ENCODE data around the gene ANKDD1A. TPM values are rescaled to one million over a fixed set of nuclear protein-coding genes. Genes with fewer than 3 reads are reported as not detected.

The ANKDD1A gene
- total and polyA plus RNA-seq, 8 donors = 1.5 to 43.8 (median 5.2) TPM

DNA sequence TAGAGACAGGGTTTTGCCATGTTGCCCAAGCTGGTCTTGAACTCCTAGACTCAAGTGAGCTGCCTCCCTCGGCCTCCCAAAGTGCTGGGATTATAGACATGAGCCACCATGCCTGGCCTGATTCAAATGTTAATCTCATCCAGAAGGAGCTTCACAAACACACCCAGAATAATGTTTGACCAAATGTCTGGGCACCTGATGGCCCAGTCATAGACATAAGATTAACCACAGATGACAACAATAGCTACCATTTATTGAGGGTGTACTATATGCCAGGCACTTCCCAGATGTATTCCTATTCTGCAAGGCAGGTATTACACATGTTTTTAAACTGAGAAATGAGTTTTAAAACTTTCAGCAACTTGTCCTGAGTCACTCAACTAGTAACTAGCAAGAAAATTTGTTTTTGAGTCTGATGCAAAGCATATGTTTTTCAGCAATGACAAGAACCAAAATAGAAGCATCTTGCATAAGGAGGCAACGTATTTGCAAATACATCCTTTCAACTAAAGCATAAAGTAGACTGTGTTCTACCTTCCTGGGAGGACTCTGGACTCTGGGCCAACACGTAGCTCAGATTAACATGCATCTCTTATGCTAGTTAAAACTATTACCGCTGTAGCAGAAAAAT is 86.2 kb downstream of the ANKDD1A start:
- no peaks in the 10 kb centered on the region for H3K27me3 ChIP-seq
- DNase-seq = no peak
- H3K9me3 ChIP-seq = no peaks in the 10 kb centered on the region
- TF ChIP-seq CTCF (IDR thresholded peaks at IDR 0.05) (no peak), POLR2AphosphoS5 (IDR thresholded peaks at IDR 0.05) (no peak), EP300 (IDR thresholded peaks at IDR 0.05) (no peak), POLR2A (IDR thresholded peaks at IDR 0.05) (no peak)
- H3K27ac ChIP-seq = peak overlapping the region in 1 of 5 donors; percentile 50
- no peak overlapping the region for H3K4me3 ChIP-seq
- intact Hi-C loops (cut with DNase I; ENCODE audit: low total_unique reads) = no loop called here
- peaks cover 0 to 21% (median 16%) of the 10 kb centered on the region in 4 donors for H3K36me3 ChIP-seq
- 80 to 90% (median 85%) methylated on average over 4 of the region's 4 CpGs for WGBS, 5 donors
- H3K4me1 ChIP-seq = no peaks in the 10 kb centered on the region

DNA sequence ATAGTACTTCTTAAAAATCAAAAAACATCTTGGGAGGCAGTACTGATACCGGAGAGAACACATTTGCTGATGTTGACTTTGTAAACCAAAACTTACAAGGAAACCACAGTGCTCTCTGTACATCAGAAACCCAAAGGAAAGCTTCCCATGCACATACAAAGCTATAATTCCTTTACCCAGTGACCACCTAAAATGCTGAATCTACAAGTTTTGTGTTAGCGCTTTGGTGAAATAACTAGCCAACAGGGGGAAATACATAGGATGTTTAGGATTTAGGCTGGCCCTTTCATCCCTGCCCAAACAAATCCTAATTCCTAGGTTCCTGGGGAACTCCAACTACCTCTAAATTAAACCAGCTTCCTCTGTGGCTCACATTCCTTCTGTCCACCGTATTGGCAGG is 93.3 kb downstream of the ANKDD1A start:
- no peak for DNase-seq
- no peaks in the 10 kb centered on the region for H3K27me3 ChIP-seq
- WGBS, 5 donors = 70 to 85% (median 74%) methylated on average over 3 of the region's 3 CpGs
- peaks cover 0 to 64% (median 53%) of the 10 kb centered on the region in 4 donors for H3K36me3 ChIP-seq
- H3K9me3 ChIP-seq = no peaks in the 10 kb centered on the region
- H3K27ac ChIP-seq = no peak overlapping the region
- H3K4me3 ChIP-seq = no peak overlapping the region
- intact Hi-C loops (cut with DNase I; ENCODE audit: low total_unique reads) = no loop called here
- H3K4me1 ChIP-seq = no peaks in the 10 kb centered on the region
- TF ChIP-seq POLR2A (IDR thresholded peaks at IDR 0.05) = no peak
- no peak for TF ChIP-seq POLR2AphosphoS5 (IDR thresholded peaks at IDR 0.05)
- TF ChIP-seq CTCF (IDR thresholded peaks at IDR 0.05) = no peak
- no peak for TF ChIP-seq EP300 (IDR thresholded peaks at IDR 0.05)

GRCh38 chr15:65006876-65007275 is 95.2 kb downstream of the ANKDD1A start:
- intact Hi-C loops (cut with DNase I; ENCODE audit: low total_unique reads) = no loop called here
- TF ChIP-seq CTCF (IDR thresholded peaks at IDR 0.05) = no peak
- TF ChIP-seq POLR2A (IDR thresholded peaks at IDR 0.05) = no peak
- TF ChIP-seq POLR2AphosphoS5 (IDR thresholded peaks at IDR 0.05) = no peak
- TF ChIP-seq EP300 (IDR thresholded peaks at IDR 0.05) = no peak
- Histone ChIP-seq H3K27me3 (no peaks in the 10 kb centered on the region), H3K9me3 (no peaks in the 10 kb centered on the region), H3K4me1 (peaks cover 0 to 4% (median 0%) of the 10 kb centered on the region in 4 donors), H3K4me3 (no peak overlapping the region), H3K36me3 (peaks cover 0 to 69% (median 53%) of the 10 kb centered on the region in 4 donors), H3K27ac (no peak overlapping the region)
- 87 to 96% (median 90%) methylated on average over 3 of the region's 3 CpGs for WGBS, 5 donors
- DNase-seq = no peak

Other genes with a start within 250 kb of the ANKDD1A start
- 10 to 100 TPM in 1 of 5 donors, 1 to 10 TPM in 4; 2.3 to 38.8 (median 8.7) TPM for gene RBPMS2, start 136.3 kb upstream of the ANKDD1A start, total RNA-seq
- gene RBPMS2, start 136.3 kb upstream of the ANKDD1A start, polyA plus RNA-seq = 10 to 100 TPM in 2 of 3 donors, 1 to 10 TPM in 1; 9.5 to 18.8 (median 17.0) TPM
- gene PIF1, start 86.3 kb upstream of the ANKDD1A start, total RNA-seq = 10 to 100 TPM in 2 of 5 donors, 1 to 10 TPM in 3; 1.6 to 58.8 (median 2.8) TPM
- 1 to 10 TPM in 2 of 3 donors, under 1 TPM in 1; 0.46 to 8.7 (median 2.0) TPM for gene PIF1, start 86.3 kb upstream of the ANKDD1A start, polyA plus RNA-seq
- gene PLEKHO2, start 70.0 kb upstream of the ANKDD1A start, total RNA-seq = 10 to 100 TPM in 4 of 5 donors, 1 to 10 TPM in 1; 9.0 to 23.9 (median 15.2) TPM
- gene PLEKHO2, start 70.0 kb upstream of the ANKDD1A start, polyA plus RNA-seq = 10 to 100 TPM in 2 of 3 donors, 1 to 10 TPM in 1; 7.5 to 25.4 (median 23.2) TPM
- 100 to 1,000 TPM in 1 of 5 donors, 10 to 100 TPM in 4; 21.6 to 129 (median 68.2) TPM for gene SPG21, start 78.0 kb downstream of the ANKDD1A start, total RNA-seq
- 10 to 100 TPM; 61.6 to 68.7 (median 67.7) TPM for gene SPG21, start 78.0 kb downstream of the ANKDD1A start, polyA plus RNA-seq
- gene MTFMT, start 117.7 kb downstream of the ANKDD1A start, total RNA-seq = 100 to 1,000 TPM in 1 of 5 donors, 10 to 100 TPM in 2, 1 to 10 TPM in 1, not detected in 1; 9.7 to 105 (median 20.2) TPM
- gene MTFMT, start 117.7 kb downstream of the ANKDD1A start, polyA plus RNA-seq = 10 to 100 TPM in 1 of 3 donors, 1 to 10 TPM in 2; 5.3 to 12.0 (median 6.1) TPM
- gene SLC51B, start 133.5 kb downstream of the ANKDD1A start, total RNA-seq = 10 to 100 TPM in 1 of 5 donors, not detected in 4; 19.7 TPM
- gene SLC51B, start 133.5 kb downstream of the ANKDD1A start, polyA plus RNA-seq = under 1 TPM in 2 of 3 donors, not detected in 1; 0.38 to 0.62 TPM
- gene RASL12, start 156.1 kb downstream of the ANKDD1A start, total RNA-seq = 10 to 100 TPM in 2 of 5 donors, 1 to 10 TPM in 2, under 1 TPM in 1; 0.58 to 27.7 (median 9.6) TPM
- gene RASL12, start 156.1 kb downstream of the ANKDD1A start, polyA plus RNA-seq = 10 to 100 TPM in 2 of 3 donors, 1 to 10 TPM in 1; 7.0 to 17.1 (median 12.2) TPM
- under 1 TPM in 1 of 5 donors, not detected in 4; 0.18 TPM for gene KBTBD13, start 164.8 kb downstream of the ANKDD1A start, total RNA-seq
- gene KBTBD13, start 164.8 kb downstream of the ANKDD1A start, polyA plus RNA-seq = not detected
- 1 to 10 TPM in 4 of 5 donors, not detected in 1; 1.8 to 5.3 (median 2.6) TPM for gene UBAP1L, start 203.3 kb downstream of the ANKDD1A start, total RNA-seq
- 1 to 10 TPM in 2 of 3 donors, not detected in 1; 2.9 to 4.0 TPM for gene UBAP1L, start 203.3 kb downstream of the ANKDD1A start, polyA plus RNA-seq
- 100 to 1,000 TPM in 1 of 5 donors, 10 to 100 TPM in 4; 12.7 to 127 (median 31.5) TPM for gene PDCD7, start 221.9 kb downstream of the ANKDD1A start, total RNA-seq
- 10 to 100 TPM; 10.7 to 16.6 (median 12.4) TPM for gene PDCD7, start 221.9 kb downstream of the ANKDD1A start, polyA plus RNA-seq

Data from stomach (tissue), 9 donors.